VCaP (cell line): ENCODE results near the gene GPI.

Experiments
- H3K27ac ChIP-seq: fragments of 450-650 bp; 2 replicates; pipeline ENCODE4 v1.5.1; 2017
- TF ChIP-seq, protein P1 (sequence below): fragments of 450-650 bp; conservative IDR thresholded peaks from 2 replicates; pipeline ENCODE4 v1.5.1; 2017; ENCODE audit warnings: mild to moderate bottlenecking, moderate library complexity

Gene GPI

GRCh38 chr19:34364830-34365462 is at the start of gene GPI:
Gene GPI, plus strand, starts transcription at chr19:34365196. Its CDS starts 71 bp downstream, at chr19:34365267.
- H3K27ac ChIP-seq: peak within 1 kb of the TSS; percentile 98
- TF ChIP-seq, protein P1, sequence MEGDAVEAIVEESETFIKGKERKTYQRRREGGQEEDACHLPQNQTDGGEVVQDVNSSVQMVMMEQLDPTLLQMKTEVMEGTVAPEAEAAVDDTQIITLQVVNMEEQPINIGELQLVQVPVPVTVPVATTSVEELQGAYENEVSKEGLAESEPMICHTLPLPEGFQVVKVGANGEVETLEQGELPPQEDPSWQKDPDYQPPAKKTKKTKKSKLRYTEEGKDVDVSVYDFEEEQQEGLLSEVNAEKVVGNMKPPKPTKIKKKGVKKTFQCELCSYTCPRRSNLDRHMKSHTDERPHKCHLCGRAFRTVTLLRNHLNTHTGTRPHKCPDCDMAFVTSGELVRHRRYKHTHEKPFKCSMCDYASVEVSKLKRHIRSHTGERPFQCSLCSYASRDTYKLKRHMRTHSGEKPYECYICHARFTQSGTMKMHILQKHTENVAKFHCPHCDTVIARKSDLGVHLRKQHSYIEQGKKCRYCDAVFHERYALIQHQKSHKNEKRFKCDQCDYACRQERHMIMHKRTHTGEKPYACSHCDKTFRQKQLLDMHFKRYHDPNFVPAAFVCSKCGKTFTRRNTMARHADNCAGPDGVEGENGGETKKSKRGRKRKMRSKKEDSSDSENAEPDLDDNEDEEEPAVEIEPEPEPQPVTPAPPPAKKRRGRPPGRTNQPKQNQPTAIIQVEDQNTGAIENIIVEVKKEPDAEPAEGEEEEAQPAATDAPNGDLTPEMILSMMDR: no peak

- TF ChIP-seq, protein P1: no peak
- H3K27ac ChIP-seq: no peak overlapping the region
Measured at GRCh38 chr19:34316247-34316646, 48.7 kb upstream of the GPI start.

- TF ChIP-seq, protein P1: no peak
- H3K27ac ChIP-seq: peak overlapping the region; percentile 61; the same call in 1 of the 2 replicates
Measured at GRCh38 chr19:34316741-34317301, 48.2 kb upstream of the GPI start.

GRCh38 chr19:34317311-34317927 is 47.6 kb upstream of the GPI start:
- H3K27ac ChIP-seq: peak overlapping the region; percentile 61
- TF ChIP-seq, protein P1: no peak

DNA sequence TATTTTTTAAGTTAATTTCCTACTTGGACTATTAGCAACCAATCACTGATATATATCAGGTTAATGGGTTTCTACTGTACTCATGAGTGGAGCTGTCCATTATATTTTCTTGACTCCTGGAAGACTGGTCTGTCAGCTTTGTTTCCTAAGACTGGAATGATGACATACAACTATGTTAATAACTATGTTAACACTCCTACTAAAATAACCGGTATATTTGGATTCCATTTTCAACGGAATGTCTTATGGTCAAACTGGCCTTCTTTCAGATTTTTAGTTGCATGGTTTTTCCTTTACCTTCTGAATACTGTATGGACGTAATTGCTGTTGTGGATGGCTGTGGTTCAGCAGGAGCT is 45.8 kb upstream of the GPI start:
- TF ChIP-seq, protein P1: no peak
- H3K27ac ChIP-seq: peak overlapping the region; percentile 61

- TF ChIP-seq, protein P1: no peak
- peak overlapping the region; percentile 61 for H3K27ac ChIP-seq
Measured at GRCh38 chr19:34319785-34320184, 45.2 kb upstream of the GPI start.

DNA sequence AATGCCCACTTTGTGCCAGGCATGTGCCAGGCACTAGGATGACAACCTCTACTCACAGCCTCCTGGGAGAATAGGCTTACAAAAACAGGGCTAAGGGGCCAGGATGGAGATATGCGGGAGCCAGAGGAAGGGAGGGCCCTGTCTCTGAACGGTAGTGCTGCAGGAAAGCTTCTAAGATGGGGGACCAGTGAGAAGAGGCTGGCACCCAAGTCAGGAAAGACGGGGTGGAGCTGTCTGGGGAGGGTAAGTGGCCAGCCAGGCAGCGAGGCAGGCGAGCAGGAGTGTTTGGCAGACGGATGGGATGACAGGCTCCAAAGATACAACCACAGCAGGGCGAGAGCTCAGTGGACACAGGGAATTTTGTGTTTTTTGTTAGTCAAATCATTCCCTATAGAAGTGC is 44.7 kb upstream of the GPI start:
- H3K27ac ChIP-seq: peak overlapping the region; percentile 61; the same call in 1 of the 2 replicates
- TF ChIP-seq, protein P1: no peak
